Tibial artery (tissue), 4 donors: ENCODE data around the gene ATRN.

Experiments used
- DNase-seq, 2 donors: peaks; one replicate each; pipeline ENCODE4 v3.0.0-alpha.2; 2019
- H3K27ac ChIP-seq, 2 donors: fragments of 200-600 bp; sonication (generic) in 1 of 2; 1 replicate in 1 of 2; 2 replicates in 1 of 2; pipeline ENCODE4 v1.5.1; 2018 to 2019; ENCODE audit warnings: mild to moderate bottlenecking in 1 of 2
- H3K27me3 ChIP-seq, 2 donors: fragments of 200-600 bp; sonication (generic) in 1 of 2; one replicate each; pipeline versions ENCODE4 v1.5.1 to v1.6.0; 2016 to 2019
- H3K36me3 ChIP-seq, 3 donors: fragments of 200-600 bp; sonication (generic) in 2 of 3; one replicate each; pipeline ENCODE4 v1.5.1; 2016 to 2019; ENCODE audit warnings: mild to moderate bottlenecking in 2 of 3
- H3K4me1 ChIP-seq, 4 donors: fragments of 200-600 bp; sonication (generic) in 2 of 4; 1 replicate in 3 of 4; 2 replicates in 1 of 4; pipeline ENCODE4 v1.5.1; 2016 to 2019
- H3K4me3 ChIP-seq, 2 donors: fragments of 200-600 bp; sonication (generic) in 1 of 2; 1 replicate in 1 of 2; 2 replicates in 1 of 2; pipeline ENCODE4 v1.5.1; 2018 to 2019; ENCODE audit warnings: mild to moderate bottlenecking in 2 of 2
- H3K9me3 ChIP-seq, 3 donors: fragments of 200-600 bp; sonication (generic) in 1 of 3; one replicate each; pipeline ENCODE4 v1.5.1; 2016 to 2019
- CTCF ChIP-seq, 2 experiments: fragments of 200-600 bp in 1 of 2; fragments of 450-650 bp in 1 of 2; IDR thresholded peaks; one replicate each; pipeline ENCODE4 v1.5.1; 2017 to 2019; ENCODE audit warnings: antibody characterized with exemption in 2 of 2, mild to moderate bottlenecking in 1 of 2, moderate library complexity in 1 of 2
- intact Hi-C: fragments of 100-400 bp; cut with DNase I; formaldehyde crosslinking; loops from one replicate; pipeline ENCODE4 v1.15.0; 2023; ENCODE audit warnings: low total_unique reads

ATRN gene

GRCh38 chr20:3693376-3693775 is 222.6 kb downstream of the ATRN start:
- intact Hi-C loops = no loop called here
- Histone ChIP-seq H3K4me3 (no peak overlapping the region), H3K9me3 (peaks cover 0 to 9% (median 7%) of the 10 kb centered on the region in 3 donors), H3K36me3 (no peaks in the 10 kb centered on the region), H3K27me3 (no peaks in the 10 kb centered on the region), H3K27ac (no peak overlapping the region), H3K4me1 (no peaks in the 10 kb centered on the region)
- no peak for DNase-seq
- TF ChIP-seq CTCF (IDR thresholded peaks at IDR 0.05) = no peak

GRCh38 chr20:3694864-3695263 is 224.0 kb downstream of the ATRN start:
- Histone ChIP-seq H3K4me1 (no peaks in the 10 kb centered on the region), H3K27me3 (no peaks in the 10 kb centered on the region), H3K27ac (no peak overlapping the region), H3K9me3 (peaks cover 0 to 9% (median 7%) of the 10 kb centered on the region in 3 donors), H3K36me3 (no peaks in the 10 kb centered on the region), H3K4me3 (no peak overlapping the region)
- intact Hi-C loops = no loop called here
- TF ChIP-seq CTCF (IDR thresholded peaks at IDR 0.05) = no peak
- no peak for DNase-seq

GRCh38 chr20:3696200-3696599 is 225.4 kb downstream of the ATRN start:
- H3K4me3 ChIP-seq = no peak overlapping the region
- H3K27ac ChIP-seq = no peak overlapping the region
- H3K9me3 ChIP-seq = peaks cover 0 to 9% (median 7%) of the 10 kb centered on the region in 3 donors
- intact Hi-C loops = no loop called here
- no peaks in the 10 kb centered on the region for H3K36me3 ChIP-seq
- no peak for TF ChIP-seq CTCF (IDR thresholded peaks at IDR 0.05)
- no peaks in the 10 kb centered on the region for H3K4me1 ChIP-seq
- H3K27me3 ChIP-seq = no peaks in the 10 kb centered on the region
- no peak for DNase-seq

- Histone ChIP-seq H3K27ac (no peak overlapping the region), H3K36me3 (no peaks in the 10 kb centered on the region), H3K4me1 (no peaks in the 10 kb centered on the region), H3K4me3 (no peak overlapping the region), H3K9me3 (peaks cover 0 to 9% (median 7%) of the 10 kb centered on the region in 3 donors), H3K27me3 (no peaks in the 10 kb centered on the region)
- no peak for TF ChIP-seq CTCF (IDR thresholded peaks at IDR 0.05)
- intact Hi-C loops = no loop called here
- no peak for DNase-seq
Observed at GRCh38 chr20:3696745-3697587, 226.1 kb downstream of the ATRN start.

- no peaks in the 10 kb centered on the region for H3K36me3 ChIP-seq
- no peak for TF ChIP-seq CTCF (IDR thresholded peaks at IDR 0.05)
- H3K27me3 ChIP-seq = no peaks in the 10 kb centered on the region
- H3K27ac ChIP-seq = no peak overlapping the region
- H3K4me3 ChIP-seq = no peak overlapping the region
- DNase-seq = no peak
- peaks cover 0 to 9% (median 7%) of the 10 kb centered on the region in 3 donors for H3K9me3 ChIP-seq
- intact Hi-C loops = no loop called here
- no peaks in the 10 kb centered on the region for H3K4me1 ChIP-seq
Observed at GRCh38 chr20:3697588-3698305, 226.9 kb downstream of the ATRN start.
